ENCODE results near the gene CRYBG2. TPM values are rescaled to one million over a fixed set of nuclear protein-coding genes. Genes with fewer than 3 reads are reported as not detected.

The CRYBG2 gene
- total RNA-seq, 2 experiments from 2014 or later, result 1.3 to 1.4 TPM

DNA sequence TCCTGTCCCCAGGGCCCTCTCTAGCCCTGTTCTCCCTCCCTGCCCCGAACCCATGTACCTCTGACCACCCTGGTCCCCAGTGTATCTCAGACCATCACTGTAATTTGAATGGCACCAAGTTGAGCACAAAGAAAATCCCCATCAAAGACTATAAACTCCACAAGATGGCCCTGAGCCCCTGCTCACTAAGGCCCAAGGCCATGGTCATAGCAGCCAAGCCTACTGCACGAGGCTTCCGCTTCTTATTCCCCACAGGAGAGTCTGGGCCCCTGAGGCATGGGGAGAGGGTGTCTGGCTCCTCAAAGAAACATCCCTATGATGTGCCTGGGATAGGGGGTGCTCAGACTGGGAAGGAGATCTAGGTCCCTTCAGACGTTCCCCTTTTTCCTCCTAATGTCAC lies 14.1 kb upstream of the CRYBG2 start:
- Mint-ChIP-seq H3K4me3 (no peak overlapping the region), H3K27ac (no peak overlapping the region), H3K27me3 (peaks cover 5% of the 10 kb centered on the region), H3K4me1 (ENCODE audit: low read depth) (peaks cover 56% of the 10 kb centered on the region), H3K9me3 (peaks cover 5% of the 10 kb centered on the region), H3K36me3 (ENCODE audit: low read depth) (no peaks in the 10 kb centered on the region)
- TF ChIP-seq, protein P1, sequence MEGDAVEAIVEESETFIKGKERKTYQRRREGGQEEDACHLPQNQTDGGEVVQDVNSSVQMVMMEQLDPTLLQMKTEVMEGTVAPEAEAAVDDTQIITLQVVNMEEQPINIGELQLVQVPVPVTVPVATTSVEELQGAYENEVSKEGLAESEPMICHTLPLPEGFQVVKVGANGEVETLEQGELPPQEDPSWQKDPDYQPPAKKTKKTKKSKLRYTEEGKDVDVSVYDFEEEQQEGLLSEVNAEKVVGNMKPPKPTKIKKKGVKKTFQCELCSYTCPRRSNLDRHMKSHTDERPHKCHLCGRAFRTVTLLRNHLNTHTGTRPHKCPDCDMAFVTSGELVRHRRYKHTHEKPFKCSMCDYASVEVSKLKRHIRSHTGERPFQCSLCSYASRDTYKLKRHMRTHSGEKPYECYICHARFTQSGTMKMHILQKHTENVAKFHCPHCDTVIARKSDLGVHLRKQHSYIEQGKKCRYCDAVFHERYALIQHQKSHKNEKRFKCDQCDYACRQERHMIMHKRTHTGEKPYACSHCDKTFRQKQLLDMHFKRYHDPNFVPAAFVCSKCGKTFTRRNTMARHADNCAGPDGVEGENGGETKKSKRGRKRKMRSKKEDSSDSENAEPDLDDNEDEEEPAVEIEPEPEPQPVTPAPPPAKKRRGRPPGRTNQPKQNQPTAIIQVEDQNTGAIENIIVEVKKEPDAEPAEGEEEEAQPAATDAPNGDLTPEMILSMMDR (IDR thresholded peaks at IDR 0.05), result no peak
- intact Hi-C loops (cut with DNase I, micrococcal nuclease), result loop anchor here in 1 of 2 experiments (10.0 kb wide), 1 partner anchor 203 kb away; the partner anchor contains the start of genes C1orf232 and ZNF593
- ATAC-seq (ENCODE audit: poor library complexity), result no peak
- CTCF ChIA-PET, result interaction anchor here (2.2 kb wide), 1 partner anchor 49 kb away, joined by 6 read pairs; no protein-coding TSS in a partner anchor
- Histone ChIP-seq H3K4me3 (ENCODE audit: low read length) (no peak overlapping the region), H3K27me3 (ENCODE audit: control insufficient read depth in 1 of 2, insufficient read depth in 2 of 2, low read length in 2 of 2) (no peaks in the 10 kb centered on the region), H3K4me1 (ENCODE audit: insufficient read depth, low read length) (peaks cover 82% of the 10 kb centered on the region), H3K27ac (ENCODE audit: low read depth in 1 of 2, low read length in 2 of 2) (no peak overlapping the region), H3K9me3 (ENCODE audit: control insufficient read depth in 1 of 2, insufficient read depth in 1 of 2, low read length in 2 of 2) (no peaks in the 10 kb centered on the region), H3K36me3 (ENCODE audit: insufficient read depth, low read length) (no peaks in the 10 kb centered on the region)
- POLR2A ChIA-PET, result interaction anchor here (1.2 to 1.7 kb wide), 2 partner anchors 10 to 84 kb away, joined by 3 to 6 read pairs; no protein-coding TSS in a partner anchor
- no peak for DNase-seq

DNA sequence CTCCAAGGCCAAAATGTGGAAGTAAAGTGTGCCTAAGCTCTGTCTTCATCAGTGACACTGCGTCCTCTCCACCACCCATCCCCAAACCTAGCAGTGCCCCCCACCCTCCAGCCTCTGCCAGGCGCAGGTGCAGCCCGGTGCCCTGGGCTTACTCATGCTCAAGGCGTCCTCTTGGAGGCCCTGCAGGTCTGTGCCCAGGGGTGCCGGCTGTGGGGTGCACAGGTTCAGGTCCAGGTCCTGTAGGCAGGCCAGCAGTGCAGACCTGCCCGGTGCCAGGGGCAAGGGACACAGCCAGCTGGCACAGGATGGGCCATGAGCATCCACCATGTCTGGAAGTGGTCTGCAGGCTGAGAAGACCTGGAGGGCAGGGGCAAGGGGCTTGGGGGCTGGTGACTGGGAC lies 13.5 kb upstream of the CRYBG2 start:
- H3K36me3 Mint-ChIP-seq (ENCODE audit: low read depth), result no peaks in the 10 kb centered on the region
- POLR2A ChIA-PET, result interaction anchor here (1.2 to 1.7 kb wide), 2 partner anchors 11 to 83 kb away, joined by 3 to 6 read pairs; no protein-coding TSS in a partner anchor
- TF ChIP-seq, protein P1 (IDR thresholded peaks at IDR 0.05), result no peak
- H3K4me1 Mint-ChIP-seq (ENCODE audit: low read depth), result peaks cover 55% of the 10 kb centered on the region
- peaks cover 82% of the 10 kb centered on the region for H3K4me1 ChIP-seq (ENCODE audit: insufficient read depth, low read length)
- intact Hi-C loops (cut with DNase I, micrococcal nuclease), result loop anchor here in 1 of 2 experiments (10.0 kb wide), 1 partner anchor 203 kb away; the partner anchor contains the start of genes C1orf232 and ZNF593
- H3K27ac ChIP-seq (ENCODE audit: low read depth in 1 of 2, low read length in 2 of 2), result no peak overlapping the region
- no peaks in the 10 kb centered on the region for H3K27me3 ChIP-seq (ENCODE audit: control insufficient read depth in 1 of 2, insufficient read depth in 2 of 2, low read length in 2 of 2)
- ATAC-seq (ENCODE audit: poor library complexity) (no peak), DNase-seq (no peak)
- no peak overlapping the region for H3K27ac Mint-ChIP-seq
- CTCF ChIA-PET, result interaction anchor here (1.3 kb wide), 1 partner anchor 26 kb away, joined by 3 read pairs; no protein-coding TSS in a partner anchor
- H3K27me3 Mint-ChIP-seq, result peaks cover 5% of the 10 kb centered on the region
- H3K4me3 ChIP-seq (ENCODE audit: low read length), result no peak overlapping the region
- no peaks in the 10 kb centered on the region for H3K36me3 ChIP-seq (ENCODE audit: insufficient read depth, low read length)
- H3K9me3 Mint-ChIP-seq, result peaks cover 5% of the 10 kb centered on the region
- no peak overlapping the region for H3K4me3 Mint-ChIP-seq
- H3K9me3 ChIP-seq (ENCODE audit: control insufficient read depth in 1 of 2, insufficient read depth in 1 of 2, low read length in 2 of 2), result no peaks in the 10 kb centered on the region

DNA sequence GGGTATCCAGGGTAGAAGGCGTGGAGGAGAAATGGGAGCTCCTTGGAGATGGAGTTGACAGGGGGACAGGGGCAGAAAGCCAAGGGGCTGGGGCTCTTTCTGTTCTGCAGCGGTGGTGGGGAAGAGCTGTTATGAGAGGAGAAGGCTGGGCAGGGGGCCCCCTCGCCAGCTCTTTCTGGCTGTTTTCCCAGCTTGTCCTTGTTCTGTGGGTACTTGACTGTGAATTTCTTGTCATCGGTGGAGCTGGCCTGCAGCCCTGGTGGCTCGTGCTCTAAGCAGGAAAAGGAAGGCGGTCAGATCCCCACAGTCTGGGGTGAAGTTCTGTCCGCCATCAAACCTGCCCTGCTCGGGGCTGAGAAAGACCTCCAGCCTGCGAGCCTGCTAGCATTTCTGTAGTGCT lies 11.0 kb upstream of the CRYBG2 start:
- Mint-ChIP-seq H3K27me3 (peaks cover 24% of the 10 kb centered on the region), H3K4me3 (no peak overlapping the region), H3K4me1 (ENCODE audit: low read depth) (peaks cover 52% of the 10 kb centered on the region), H3K36me3 (ENCODE audit: low read depth) (no peaks in the 10 kb centered on the region), H3K9me3 (no peaks in the 10 kb centered on the region), H3K27ac (no peak overlapping the region)
- Histone ChIP-seq H3K27ac (ENCODE audit: low read depth in 1 of 2, low read length in 2 of 2) (no peak overlapping the region), H3K27me3 (ENCODE audit: control insufficient read depth in 1 of 2, insufficient read depth in 2 of 2, low read length in 2 of 2) (peaks cover 0 to 17% of the 10 kb centered on the region in 2 experiments), H3K9me3 (ENCODE audit: control insufficient read depth in 1 of 2, insufficient read depth in 1 of 2, low read length in 2 of 2) (peaks cover 0 to 8% of the 10 kb centered on the region in 2 experiments), H3K4me1 (ENCODE audit: insufficient read depth, low read length) (peaks cover 78% of the 10 kb centered on the region), H3K36me3 (ENCODE audit: insufficient read depth, low read length) (no peaks in the 10 kb centered on the region), H3K4me3 (ENCODE audit: low read length) (no peak overlapping the region)
- DNase-seq (no peak), ATAC-seq (ENCODE audit: poor library complexity) (no peak)
- POLR2A ChIA-PET, result interaction anchor here (1.3 to 2.0 kb wide), 6 partner anchors 8 to 89 kb away, joined by 3 to 13 read pairs (median 8); partner anchors contain the start of gene ZNF683
- intact Hi-C loops (cut with DNase I, micrococcal nuclease), result loop anchor here in 1 of 2 experiments (5.0 to 10.0 kb wide), 2 partner anchors 43 to 200 kb away; partner anchors contain the start of genes C1orf232 and ZNF593
- TF ChIP-seq, protein P1 (IDR thresholded peaks at IDR 0.05), result no peak
- CTCF ChIA-PET, result interaction anchor here (0.6 to 2.0 kb wide), 7 partner anchors 13 to 89 kb away, joined by 3 to 16 read pairs (median 4); no protein-coding TSS in a partner anchor

Data from CD4-positive, alpha-beta T cell (primary cell).